ENCODE results near the gene GPS1.

DNA sequence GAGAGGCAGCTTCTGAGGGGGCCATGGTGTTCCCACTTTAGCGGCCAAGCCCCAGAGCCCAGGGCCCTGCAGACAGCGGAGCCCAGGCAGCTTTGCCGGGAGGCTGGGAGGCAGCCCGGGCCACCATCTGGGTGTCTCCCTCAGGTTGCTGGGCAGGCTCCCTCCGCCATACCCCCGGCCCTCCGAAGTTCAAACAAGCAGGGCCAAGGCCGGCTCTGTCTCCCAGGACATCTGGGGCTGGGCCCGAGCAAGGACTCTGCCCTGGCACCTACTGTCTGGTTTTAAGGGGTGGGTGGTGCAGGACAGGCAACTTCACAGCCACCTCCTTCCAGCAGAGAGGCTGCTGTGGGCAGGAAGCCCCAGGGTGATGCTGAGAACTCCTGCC, 11.3 kb downstream of the GPS1 start:
- TF ChIP-seq CTCF (conservative IDR thresholded peaks at IDR 0.05; ENCODE audit: low read depth in 2 of 2) (no peak), EZH2 (IDR thresholded peaks at IDR 0.05; ENCODE audit: low read depth, unreplicated experiment) (no peak), POLR2AphosphoS5 (IDR thresholded peaks at IDR 0.05; ENCODE audit: low read depth) (no peak), EZH2phosphoT487 (IDR thresholded peaks at IDR 0.05; ENCODE audit: unreplicated experiment) (no peak), NANOG (IDR thresholded peaks at IDR 0.05; ENCODE audit: borderline replicate concordance) (no peak), CREB1 (CRISPR knock-in tag; IDR thresholded peaks at IDR 0.05; ENCODE audit: low read depth) (no peak), ZNF114 (CRISPR knock-in tag; IDR thresholded peaks at IDR 0.05) (no peak), JUNB (IDR thresholded peaks at IDR 0.05; ENCODE audit: unreplicated experiment) (no peak)
- TF ChIP-seq, protein P1, sequence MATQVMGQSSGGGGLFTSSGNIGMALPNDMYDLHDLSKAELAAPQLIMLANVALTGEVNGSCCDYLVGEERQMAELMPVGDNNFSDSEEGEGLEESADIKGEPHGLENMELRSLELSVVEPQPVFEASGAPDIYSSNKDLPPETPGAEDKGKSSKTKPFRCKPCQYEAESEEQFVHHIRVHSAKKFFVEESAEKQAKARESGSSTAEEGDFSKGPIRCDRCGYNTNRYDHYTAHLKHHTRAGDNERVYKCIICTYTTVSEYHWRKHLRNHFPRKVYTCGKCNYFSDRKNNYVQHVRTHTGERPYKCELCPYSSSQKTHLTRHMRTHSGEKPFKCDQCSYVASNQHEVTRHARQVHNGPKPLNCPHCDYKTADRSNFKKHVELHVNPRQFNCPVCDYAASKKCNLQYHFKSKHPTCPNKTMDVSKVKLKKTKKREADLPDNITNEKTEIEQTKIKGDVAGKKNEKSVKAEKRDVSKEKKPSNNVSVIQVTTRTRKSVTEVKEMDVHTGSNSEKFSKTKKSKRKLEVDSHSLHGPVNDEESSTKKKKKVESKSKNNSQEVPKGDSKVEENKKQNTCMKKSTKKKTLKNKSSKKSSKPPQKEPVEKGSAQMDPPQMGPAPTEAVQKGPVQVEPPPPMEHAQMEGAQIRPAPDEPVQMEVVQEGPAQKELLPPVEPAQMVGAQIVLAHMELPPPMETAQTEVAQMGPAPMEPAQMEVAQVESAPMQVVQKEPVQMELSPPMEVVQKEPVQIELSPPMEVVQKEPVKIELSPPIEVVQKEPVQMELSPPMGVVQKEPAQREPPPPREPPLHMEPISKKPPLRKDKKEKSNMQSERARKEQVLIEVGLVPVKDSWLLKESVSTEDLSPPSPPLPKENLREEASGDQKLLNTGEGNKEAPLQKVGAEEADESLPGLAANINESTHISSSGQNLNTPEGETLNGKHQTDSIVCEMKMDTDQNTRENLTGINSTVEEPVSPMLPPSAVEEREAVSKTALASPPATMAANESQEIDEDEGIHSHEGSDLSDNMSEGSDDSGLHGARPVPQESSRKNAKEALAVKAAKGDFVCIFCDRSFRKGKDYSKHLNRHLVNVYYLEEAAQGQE (IDR thresholded peaks at IDR 0.05; ENCODE audit: unreplicated experiment): no peak
- TF ChIP-seq, protein P2, sequence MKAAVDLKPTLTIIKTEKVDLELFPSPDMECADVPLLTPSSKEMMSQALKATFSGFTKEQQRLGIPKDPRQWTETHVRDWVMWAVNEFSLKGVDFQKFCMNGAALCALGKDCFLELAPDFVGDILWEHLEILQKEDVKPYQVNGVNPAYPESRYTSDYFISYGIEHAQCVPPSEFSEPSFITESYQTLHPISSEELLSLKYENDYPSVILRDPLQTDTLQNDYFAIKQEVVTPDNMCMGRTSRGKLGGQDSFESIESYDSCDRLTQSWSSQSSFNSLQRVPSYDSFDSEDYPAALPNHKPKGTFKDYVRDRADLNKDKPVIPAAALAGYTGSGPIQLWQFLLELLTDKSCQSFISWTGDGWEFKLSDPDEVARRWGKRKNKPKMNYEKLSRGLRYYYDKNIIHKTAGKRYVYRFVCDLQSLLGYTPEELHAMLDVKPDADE (IDR thresholded peaks at IDR 0.05): no peak
